CMK (cell line): ENCODE measurements around the gene NT5DC2.
"Not testable (repeated sequence)": the region's sequence is repeated elsewhere in the genome, so short reads cannot be mapped to it uniquely, and the experiment has no call there.

ENCODE experiments used
- DNase-seq: peaks from one replicate; pipeline ENCODE4 v3.0.0-alpha.2; 2010; ENCODE audit warnings: low read depth

Gene NT5DC2

DNA sequence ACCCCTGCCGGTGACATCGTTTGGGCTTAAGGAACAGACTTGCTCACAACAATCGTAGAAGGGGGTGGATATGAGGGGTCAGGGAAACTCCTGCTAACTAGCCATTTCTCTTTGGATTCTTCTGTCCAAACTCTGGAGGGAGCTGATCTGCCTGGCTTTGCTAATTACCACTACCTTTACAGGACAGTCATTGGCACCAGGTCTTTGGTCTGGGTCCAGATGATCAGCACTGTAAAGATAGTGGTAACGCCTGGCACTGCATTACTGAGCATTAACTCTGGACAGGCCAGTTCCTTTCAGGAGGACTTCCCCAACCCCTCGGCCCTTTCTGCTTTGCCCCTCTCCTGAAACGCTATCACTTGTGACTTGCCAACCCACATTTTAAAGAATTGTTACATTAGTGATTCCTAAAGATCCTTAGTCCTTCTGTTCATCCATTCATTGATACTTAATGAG is 3.5 kb upstream of the NT5DC2 start:
- no peak for DNase-seq

DNA sequence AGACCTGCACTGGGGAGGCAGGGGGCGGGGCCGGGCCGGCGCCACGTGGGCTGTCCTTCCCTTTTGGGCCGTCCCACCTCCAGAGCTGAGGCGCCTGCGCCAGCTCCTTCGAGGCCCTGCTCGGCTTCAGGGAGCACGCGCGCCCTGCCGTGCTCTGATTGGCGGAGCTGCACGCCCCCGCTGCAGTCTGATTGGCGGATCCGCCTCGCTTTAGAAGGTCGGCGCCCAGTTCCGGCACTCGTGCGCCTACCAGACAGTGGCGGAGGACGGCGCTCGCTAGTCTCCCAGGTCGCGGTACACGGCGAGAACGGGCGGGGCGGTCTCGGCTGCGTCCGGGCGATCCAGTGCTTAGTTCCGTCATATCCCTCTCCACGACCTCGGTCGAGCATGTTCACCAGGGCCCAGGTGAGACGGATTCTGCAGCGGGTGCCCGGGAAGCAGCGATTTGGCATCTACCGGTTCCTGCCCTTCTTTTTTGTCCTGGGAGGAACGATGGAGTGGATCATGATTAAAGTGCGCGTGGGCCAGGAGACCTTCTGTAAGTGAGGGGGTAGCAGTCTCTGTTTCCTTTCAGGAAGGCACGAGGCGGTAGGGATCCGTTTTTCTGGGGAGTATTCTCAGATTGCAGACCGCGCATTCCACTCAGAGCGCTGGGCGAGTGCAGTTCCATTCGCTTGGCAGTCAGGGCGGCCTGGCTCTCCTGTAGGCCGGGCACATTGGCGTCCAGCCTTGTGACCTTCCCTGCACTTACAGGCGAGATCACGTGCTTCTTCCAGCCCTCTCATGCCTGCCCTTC is 2.9 kb upstream of the NT5DC2 start, which contains the start of gene UQCC5:
Gene UQCC5, plus strand, starts transcription at position 237 of the 796 bp plus-strand sequence. Its CDS starts 151 bp downstream, at position 388.
- peak; percentile 96 for DNase-seq

DNA sequence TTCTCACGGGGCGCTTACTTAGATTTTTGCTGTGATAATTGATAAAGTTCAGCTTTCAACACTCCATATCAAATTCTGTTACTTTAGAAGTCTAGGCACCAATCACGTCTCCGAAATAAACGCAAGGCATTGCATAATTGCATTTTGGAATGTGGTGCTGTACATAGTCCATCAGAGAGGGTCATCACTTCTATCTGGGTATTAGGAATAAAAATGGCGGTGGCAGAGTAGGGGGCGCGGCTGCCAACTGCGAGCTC is 2.4 kb upstream of the NT5DC2 start:
- no peak for DNase-seq

DNA sequence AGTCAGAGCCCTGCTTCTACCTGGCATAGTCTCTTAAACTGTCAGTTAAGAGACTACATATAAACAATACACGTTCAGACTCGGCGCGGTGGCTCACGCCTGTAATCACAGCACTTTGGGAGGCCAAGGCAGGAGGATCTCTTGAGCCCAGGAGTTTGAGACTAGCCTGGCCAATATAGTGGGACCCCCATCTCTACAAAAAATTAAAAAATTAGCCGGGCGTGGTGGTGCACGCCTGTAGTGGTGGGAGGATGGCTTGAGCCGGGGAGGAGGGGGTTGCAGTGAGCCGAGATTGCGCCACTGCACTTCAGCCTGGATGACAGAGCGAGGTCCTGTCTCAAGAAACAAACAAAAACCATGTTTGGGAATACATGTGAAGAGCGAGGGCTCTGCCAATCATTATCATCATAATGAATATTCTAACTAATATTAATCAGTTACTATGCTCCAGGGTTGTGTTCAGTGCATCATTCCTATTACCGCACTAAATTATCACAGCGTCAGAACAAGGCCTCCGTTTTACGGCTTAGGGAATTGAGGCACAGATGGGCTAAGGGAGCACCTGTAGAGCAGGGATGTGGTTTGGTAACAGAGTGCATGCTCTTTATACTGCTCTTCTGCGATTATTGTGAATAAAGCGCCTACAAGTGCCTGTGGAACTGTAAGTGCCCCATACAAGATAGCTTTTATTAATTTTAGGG is 1.9 kb upstream of the NT5DC2 start:
- no peak for DNase-seq

DNA sequence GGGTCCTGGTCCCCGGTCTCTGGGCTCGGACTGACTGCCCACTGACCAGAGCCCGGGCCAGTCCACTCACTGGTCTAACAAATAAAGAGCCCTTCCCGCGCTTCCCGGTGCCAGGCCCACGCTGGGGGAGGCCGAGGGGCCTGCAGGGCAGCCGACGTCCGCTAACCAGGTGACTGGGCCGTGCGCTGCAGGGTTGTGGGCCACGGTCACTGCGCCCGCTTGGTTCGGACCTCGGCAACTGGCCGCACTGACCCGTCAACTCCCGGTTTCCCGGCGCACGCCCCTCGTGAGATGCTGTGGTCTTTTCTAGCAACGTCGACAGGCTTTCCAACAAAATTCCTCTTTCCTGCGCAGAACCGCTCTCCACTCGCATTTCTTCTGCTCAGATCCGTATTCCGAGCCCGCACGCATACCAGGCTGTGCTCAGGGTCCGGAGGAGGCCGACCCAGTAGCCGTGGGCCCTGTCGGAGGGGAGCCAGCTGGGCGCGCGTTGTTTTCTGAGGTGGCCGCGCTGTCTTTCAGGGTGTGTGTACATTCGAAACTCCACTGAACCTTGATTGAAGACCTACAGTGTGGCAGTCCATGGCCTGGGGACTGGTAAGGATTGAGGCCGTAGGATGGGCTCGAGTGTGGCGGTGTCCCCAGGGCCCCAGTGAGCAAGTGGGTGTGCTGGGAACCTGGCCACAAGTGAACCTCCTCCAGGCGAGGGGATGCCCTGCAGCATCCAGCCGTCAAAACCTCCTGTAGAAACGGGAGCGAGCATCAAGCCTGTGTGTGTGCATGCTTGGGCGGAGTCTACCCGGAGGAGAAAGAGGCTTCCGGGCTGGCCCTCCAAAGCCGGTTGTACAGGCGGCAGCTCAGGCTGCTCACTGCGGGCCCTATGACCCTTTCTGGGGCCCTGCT is 875 bp upstream of the NT5DC2 start:
- DNase-seq, result no peak

DNA sequence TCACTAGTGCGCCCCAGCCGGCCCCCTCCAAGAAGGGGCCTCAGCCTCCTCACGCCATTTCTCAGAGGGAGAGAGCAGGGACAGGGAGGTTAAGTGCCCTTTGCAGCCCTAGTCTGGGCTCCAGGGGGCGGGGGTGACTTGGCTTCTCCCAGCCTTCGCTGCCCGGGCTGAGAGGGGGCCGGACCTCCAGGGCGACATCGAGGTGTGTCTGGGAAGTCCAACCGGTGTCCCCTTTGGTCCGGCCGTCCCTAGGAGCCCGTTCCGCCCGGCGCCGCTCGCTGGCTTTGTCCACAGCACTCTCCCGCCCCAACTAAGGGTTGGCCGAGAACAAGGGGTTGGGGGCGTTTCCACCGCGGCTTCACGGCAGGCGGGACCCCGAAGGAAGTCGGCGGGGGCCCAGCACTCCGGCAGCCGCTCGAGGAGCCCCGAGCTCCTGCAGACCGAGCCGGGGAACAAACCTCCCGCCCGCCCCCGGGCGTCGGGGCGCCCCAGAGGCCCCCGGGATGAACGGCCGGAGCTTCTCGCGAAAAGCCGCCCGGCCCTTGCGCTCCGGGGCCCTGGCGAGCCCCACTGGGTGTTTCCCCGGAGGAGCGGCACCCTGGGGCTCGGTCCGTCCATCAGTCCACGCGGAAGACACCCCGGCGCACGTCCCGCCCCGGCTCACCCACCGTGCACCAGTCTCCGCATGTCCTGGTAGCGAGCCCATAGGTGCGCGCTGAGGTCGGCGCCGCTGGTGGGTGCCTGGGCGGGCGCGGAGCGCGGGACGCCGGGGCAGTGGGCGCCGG is 627 bp downstream of the NT5DC2 start:
- DNase-seq, result no peak

DNA sequence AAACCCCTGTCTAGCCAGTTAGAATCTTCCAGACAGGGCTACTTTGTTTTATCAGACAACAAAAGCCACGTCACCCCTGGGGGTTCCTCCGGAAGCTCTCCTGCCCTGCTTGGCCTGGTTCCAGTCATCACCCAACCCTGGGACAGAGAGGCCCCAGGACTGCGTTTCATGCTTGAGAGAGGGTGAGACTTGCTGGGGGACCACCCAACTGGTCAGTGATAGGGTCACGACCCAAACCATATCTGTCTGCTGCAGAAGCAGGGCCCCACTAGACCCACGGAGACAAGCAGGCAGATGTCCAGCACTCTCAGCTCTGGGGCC is 1.2 kb downstream of the NT5DC2 start:
- DNase-seq, result peak; percentile 65

DNA sequence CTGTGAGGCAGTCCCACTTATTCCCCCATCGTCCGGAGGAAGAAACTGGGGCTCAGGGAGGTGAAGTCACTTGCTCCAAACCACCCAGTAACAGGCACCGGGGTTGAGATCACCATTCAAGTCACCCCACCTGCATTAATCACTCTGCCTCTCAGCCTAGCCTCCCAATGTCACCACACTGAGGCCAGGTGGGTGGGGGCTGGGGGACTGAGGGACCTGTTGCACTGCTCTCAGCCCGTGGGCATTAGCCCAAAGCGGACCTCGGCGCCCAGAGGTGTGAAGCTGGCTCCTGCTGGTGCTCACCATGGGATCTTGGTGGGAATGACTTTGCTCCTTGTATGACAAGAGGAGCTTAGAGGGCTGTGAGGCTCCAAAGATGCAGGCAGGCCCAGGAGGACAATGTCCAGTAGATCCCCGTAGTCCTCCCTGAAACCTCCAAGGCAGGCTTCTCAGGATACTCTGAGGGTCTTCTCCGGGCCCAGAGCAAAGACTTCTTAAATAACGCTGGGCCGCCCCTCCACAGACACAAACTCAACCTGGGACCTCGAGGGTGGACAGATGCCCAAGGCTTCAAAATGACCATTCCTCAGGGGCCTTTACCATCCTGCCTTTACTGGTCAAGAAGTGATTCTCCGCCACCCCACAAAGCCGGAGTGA is 1.7 kb downstream of the NT5DC2 start:
- DNase-seq, result no peak

DNA sequence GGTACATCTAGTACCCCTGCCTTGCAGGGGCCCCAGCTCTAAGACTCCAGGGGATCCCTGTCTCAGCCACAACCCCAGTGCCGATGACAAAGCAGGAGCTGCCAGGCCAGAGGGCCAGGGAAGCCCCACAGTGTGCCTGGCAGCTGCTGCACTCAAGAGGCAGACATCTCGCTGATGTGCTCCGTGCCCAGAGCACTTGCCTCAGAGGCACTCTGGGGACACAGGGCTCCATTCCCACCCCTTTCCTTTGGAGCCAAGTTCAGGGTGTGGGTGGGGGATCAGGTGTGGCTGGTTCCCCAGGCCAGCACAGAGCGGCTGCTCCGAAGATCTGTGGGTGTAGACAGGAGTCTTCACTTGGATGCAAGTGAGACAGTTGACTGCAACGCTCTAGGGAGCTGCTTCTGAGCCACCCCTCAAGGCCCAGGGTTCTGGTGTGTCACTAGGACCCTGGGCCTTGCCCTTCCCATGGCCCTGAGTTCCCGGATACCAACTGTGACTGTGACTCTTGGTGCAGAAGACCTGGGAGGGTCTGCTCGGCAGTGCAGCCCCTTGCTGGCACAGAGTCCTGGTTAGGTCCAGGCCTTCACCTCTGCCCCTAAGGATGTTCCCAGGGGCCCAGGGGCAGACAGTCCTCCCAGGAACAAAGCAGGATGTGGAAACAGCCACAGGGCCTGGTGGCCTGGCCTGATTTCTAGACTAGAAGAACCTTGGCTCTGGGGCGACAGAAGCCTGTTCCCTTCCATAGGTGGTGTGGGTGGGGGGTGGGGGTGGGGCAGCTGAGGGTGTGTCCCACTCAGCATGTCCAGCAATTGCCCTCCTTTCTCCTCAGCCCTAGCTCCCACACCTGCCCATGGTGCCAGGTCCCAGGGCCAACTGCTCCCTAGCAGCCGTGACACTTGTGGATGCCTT is 2.5 kb downstream of the NT5DC2 start:
- DNase-seq, result no peak

DNA sequence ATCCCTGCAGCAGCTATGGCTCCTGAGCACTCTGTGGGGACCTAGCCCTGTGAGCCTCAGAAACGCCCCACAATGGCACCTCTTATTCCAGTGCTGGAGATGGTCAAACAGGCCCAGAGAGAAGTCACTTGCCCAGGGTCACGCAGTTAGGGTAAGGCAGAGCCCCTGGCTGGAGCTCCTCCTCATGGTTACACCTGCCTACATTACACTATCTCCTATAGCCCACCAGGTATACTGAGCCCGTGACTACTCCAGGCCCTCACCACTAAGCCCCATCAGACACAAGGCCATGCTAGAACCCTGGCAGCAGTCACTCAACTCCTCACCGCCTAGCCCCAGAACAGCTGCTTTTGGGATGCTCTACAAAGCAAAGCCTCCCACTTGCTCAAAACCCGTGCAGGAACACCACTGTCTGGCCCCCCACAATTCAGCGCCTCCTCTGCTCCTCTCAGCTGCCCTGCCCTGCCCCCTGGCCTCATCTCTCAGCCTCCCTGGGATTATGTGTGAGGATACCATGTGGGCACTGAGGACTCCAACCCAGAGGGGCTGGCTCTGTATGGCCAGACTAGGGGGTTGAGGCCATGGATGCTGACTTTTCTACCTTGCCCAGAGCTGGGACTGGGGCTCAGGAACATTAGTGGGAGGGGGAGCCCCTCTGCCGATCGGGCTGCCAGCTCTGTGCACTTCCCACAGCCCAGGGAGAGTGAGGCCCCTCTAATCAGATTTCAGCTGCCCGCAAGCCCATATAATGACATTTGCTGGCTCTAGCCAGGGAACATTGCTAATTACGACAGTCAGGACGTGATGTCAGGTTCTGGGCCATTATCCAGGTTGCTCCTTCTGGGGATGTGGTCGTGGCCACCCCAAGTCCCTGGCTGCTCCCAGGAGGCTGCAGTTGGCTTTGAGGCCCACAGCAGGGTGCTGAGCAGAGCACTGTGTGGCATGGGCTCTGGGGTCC is 4.0 kb downstream of the NT5DC2 start:
- no peak for DNase-seq

DNA sequence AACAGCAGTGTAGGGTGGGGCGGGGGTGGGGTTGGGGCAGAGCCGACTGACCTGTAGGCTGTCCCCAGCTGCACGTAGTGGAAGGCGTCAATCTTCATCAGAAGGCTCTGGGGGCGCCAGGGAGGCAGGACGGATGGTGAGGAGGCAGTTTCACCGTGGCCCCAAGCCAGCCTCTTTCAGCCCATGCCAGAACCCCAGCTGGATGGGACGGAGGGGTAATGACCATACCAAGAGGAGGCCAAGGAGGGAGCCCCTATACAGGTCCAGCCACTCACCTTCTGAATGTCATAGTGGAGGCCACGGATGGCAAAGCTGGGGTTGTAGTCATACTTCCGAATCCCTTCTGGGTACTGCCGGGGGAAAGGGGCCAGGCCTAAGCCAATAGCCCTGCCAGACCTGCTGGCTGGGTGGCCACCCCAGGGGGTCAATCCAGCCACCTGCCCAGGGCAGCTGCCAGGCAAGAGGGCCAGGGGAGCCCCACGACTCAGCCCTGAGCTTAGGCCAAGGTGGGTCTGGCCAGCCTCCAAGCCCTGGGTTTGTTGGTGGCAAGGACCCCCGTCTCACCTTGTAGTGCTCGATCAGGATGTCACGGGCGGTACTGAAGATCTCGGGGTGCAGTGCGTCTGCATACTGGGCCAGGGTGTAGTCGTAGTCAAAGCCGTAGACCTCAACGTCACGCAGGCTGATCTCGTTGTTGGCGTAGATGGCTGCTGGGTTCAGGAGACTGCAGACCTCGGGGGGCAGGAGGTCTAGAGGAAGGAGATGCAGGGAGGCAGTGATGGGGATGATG is 4.9 kb downstream of the NT5DC2 start:
- DNase-seq, result no peak

DNA sequence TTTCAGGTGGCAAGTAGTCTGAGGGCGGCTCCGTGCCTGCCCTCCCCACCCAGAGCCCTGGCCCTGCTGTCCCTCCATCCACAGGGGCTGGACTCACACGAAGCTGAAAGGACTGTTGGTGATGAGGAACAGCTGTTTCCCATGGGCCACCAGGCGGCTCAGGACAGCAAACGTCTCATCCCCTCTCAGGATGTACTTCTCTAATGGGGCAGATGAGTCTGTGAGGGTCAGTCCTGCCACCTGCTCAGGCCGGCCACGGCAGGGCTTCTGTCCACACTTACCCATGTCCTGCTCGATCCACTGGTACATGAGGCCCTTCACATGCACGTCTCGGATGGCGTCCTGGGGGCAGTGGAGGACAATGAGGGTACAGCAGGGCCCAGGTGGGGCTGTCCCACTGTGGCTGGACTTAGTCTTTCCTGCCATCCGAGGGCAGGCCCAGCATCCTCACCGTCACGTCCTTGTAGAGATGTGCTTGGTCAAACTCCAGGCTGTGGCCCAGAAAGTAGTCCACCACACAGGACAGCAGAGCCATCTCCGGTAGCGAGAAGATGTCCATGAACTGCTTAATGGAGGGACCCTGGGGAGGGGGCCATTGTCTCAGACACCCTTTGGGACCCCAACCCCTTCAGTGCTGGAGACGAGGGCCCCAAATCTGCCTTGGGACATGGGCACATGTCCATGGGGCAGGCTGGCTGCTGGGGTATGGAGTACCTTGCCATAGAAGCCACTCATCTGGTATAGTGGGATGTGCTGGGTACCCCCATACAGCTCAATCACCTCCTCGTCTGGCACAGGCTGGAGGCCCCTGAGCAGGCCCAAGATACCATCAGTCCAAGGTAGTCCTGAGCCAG is 5.7 kb downstream of the NT5DC2 start:
- DNase-seq, result no peak

DNA sequence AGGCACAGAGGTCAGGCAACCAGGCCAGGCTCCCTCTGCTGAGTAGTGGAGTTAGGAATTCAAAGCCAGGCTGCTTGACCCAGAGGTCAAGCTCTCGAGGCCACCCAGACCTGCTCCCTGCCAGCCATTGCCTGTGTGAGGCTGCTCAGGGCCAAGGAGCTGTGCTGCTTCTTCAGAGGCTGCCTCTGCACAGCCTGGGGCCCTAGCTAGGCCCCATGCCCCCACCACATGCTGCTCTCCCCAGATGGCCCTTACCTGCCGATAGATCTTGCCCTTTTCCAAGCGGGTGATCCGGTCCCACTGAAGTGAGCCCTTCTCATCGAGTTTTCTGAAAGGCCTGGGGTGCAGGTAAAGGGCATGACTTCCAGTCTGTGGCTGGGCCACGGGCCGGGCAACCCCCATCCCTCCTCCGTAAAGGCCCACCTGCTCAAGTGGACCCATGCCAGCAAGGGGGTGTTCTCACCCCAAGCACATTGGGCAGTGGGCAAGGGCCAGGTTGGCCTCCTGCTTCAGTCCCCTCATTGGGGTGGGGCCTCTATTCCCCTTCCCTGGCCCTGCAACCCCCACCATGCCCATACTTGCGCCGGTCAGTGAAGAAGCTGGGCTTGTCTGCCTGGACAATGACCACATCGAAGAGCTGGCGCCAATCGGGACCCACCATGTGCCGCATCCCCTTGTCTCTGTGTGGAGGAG is 6.5 kb downstream of the NT5DC2 start:
- DNase-seq, result no peak

DNA sequence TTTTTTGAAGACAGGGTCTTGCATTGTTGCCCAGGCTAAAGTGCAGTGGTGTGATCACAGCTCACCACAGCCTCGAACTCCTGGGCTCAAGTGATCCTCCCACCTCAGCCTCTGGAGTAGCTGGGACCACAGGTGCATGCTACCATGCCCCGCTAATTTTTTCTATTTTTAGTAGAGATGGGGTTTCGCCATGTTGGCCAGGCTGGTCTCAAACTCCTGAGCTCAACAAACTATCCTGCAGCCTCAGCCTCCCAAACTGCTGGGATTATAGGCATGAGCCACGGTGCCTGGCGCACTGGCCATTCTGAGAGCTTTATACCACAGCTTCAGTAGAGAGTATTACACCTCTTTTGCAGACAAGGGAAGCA is 7.0 kb downstream of the NT5DC2 start:
- not testable (repeated sequence) for DNase-seq

DNA sequence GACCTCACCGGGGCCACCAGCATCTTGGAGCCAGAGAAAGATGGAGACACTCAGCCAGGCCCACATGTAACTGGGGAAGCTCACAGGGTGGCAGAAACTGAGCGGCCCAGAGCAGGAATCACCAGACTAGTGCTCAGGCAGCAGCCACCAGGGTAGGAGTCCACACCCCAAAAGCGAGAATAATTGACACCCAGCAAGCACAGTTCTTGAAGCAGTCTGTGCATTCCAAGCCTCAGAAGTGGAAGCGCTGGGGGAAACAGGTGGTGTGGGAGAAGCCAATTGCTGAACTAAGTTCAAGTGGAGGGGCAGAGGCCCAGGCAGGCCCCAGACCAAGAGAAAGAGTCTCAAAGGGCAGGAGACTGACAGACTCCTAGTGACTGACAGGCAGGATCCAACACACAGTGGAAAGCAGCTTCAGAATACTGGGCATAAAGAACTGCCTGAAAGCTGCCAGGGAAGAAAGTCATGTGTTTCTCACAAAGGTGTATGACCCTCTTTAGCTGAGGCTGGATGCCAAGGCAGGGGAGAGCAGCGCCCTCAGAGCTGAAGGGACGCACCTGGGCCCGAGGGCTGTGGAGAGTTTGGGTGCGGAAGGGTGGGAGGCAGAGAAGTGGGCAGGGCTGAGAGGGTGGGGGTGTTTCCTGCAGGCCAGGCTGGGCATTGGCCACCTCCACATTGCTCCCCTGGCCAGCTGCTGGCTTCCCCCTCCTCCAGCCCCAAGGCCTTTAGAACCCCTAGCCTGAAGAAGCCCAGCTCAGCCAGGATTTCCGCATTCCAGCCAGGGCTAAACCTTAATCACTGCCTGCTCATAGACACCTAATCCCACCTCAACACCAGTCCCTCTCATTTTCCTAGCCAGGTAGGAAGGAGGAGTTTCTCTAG is 7.7 kb downstream of the NT5DC2 start:
- no peak for DNase-seq
